SKM-1 treated with dmso at 0.1 percent for 144 hours (cell line): ENCODE data around the gene ZP1.
A peak's percentile ranks its signal among the peaks of the same experiment; 100 is the strongest.
"Not testable (repeated sequence)": the region's sequence is repeated elsewhere in the genome, so short reads cannot be mapped to it uniquely, and the experiment has no call there.

Experiments
- DNase-seq: peaks from one replicate; lab custom pipeline; 2025; ENCODE audit not compliant: unreplicated experiment; lab: John Stamatoyannopoulos, UW

The ZP1 gene

DNA sequence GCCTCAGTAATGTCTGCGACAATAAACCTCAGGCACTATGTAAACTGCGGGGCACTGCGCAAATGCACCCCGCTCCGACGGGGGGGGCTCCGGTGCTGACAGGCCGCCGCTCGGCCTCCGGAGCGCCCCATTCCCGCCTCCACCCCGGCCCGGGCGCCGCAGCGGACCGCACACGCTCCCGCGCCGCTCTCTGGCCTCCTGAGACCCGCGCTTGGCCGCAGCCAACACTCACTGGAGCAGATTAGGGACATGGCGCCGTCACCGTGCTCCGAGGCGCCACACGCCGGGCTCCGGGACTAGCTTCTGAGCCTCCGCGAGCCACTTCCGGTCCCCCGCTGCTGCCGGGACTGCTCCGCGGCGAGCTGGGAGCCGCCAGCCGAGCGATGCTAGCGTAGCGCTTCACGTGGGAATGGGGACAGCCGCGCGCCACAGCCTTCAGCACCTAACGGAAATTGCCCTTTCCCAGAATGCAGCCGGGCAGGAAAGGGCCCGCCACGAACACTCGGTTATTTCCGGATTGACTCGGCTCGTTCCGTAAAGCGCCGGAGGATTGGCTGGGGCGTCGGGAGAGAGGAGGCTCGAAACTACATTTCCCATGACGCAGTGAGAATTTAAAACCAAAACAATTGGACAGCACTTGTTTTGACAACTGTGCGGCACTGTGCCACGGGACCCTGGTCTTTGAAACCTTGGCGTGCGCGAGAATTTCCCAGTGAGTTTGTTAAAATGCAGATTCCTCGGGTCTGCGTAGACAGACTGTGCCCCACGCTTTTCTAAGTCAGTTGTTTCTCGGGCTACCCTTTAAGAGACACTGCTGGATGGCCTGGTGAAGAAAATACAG, 39.0 kb downstream of the ZP1 start, which contains the start of gene PRPF19:
TSS of gene PRPF19 (minus strand) at position 454 of the 841 bp plus-strand sequence. CDS start at position 251, 203 bp downstream.
- peak; percentile 97 for DNase-seq

DNA sequence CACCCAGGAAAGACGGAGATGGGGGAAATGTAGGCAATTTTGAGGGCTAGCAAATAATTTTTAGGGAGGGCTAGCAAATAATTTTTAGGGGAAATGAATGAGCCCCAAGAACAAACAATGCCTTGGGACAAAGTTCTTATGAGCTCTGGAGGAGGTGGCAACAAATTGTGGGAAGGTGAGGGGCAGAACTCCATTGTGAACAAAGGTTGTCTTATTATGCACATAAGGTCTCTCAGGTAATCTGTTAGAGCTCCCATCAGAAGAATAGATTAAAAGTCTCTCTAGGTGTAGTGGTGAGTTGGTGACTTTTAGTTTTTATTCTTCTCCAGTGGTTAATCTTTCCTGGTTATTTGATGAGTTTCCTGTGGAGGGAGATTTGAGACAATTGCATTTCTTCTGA, 41.5 kb downstream of the ZP1 start:
- no peak for DNase-seq

DNA sequence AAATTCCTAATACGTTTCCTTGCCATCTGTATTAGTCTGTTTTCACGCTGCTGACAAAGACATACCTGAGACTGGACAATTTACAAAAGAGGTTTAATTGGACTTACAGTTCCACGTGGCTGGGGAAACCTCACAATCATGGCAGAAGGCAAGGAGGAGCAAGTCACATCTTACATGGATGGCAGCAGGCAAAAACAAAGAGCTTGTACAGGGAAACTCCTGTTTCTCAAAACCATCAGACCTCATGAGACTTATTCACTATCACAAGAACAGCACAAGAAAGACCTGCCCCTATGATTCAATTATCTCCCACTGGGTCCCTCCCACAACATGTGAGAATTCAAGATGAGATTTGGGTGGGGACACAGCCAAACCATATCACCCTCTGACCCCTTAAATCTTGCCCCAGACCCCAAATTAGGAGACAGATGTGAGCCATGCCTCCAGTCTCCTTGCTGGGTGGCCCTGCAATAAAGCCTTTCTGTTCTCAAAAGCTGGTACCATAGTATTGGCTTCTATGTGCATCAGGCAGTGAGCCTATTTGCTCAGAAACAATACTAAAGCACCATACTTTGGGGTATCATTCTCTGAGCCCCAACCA, 42.4 kb downstream of the ZP1 start:
- not testable (repeated sequence) for DNase-seq

DNA sequence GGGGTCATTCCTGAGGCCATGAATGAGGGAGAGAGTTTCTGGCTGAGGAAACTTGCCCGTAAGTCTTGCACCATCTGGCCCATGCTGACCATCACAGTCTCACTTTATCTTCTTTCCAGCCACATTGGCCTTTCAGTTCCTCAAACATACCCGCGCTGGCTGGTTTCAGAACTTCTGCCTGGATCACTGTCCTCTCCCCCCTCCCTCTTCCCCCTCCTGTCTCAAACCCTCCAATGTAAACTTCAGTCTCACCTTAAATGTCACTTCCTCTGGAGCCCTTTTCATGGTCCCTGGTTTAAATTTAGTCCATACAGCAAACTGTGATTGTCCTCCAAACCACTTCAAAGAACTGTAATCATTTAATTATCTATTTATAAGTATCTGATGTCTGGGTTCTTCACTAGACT, 42.9 kb downstream of the ZP1 start:
- peak; percentile 85 for DNase-seq

DNA sequence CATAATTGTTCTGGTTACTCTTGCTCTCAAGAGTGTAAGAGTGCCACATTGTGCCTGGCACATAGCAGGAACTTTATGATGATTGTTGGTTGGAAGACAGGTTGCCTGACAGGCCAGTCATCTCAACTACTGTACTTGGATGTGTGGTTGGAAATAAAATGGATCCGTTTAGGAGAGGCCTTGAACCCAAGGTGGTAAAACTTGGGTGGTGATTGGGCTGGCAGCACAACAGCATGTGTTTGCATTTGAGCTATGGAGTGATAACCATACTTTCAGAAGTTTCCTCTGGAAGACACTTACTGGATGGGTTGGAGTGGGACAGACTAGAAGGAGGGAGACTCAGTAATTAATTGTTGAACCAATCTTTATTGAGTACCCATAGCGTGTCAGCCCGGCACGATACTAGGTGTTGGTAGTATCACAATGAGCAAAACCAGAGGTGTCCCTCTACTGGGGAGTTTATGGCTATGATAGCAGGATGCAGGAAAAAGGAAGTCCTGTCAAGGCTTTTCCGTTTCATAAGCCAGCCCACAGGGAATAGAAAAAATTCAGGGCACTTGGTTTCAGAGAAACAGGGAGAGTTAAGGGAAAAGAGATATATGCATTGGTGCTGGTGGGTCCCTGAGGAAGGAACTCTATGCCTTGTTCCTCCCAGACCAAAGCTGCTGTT, 43.5 kb downstream of the ZP1 start:
- DNase-seq = peak; percentile 5

DNA sequence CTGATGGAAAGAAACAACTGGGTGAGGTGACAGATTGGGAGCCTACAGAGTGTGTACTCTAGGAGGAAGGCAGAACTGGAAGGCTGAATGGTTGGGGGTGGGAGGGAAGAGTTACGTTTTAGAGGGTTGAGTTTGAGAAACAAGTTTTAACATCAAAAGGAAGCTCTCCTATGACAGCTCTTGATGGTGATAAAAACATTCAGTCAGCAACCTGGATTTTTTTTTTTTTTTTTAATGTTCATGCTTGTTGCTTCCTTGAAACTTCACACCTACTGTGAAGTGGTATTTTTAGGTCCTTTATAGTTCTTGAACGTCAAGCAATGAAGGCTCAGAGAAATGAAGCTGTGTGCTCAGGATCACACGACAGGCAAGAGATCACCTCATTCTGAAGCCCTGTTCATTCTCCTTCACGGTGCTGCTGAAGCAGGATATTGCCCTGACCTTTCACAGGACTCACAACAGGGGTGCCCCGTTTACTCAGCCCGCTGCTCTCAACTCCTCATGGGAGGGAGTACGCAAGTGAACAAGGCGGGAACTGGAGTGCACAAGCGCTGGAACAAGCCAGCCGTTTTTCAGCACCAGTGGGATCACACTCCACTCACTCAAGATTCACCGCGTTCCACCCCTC, 45.0 kb downstream of the ZP1 start:
- no peak for DNase-seq

DNA sequence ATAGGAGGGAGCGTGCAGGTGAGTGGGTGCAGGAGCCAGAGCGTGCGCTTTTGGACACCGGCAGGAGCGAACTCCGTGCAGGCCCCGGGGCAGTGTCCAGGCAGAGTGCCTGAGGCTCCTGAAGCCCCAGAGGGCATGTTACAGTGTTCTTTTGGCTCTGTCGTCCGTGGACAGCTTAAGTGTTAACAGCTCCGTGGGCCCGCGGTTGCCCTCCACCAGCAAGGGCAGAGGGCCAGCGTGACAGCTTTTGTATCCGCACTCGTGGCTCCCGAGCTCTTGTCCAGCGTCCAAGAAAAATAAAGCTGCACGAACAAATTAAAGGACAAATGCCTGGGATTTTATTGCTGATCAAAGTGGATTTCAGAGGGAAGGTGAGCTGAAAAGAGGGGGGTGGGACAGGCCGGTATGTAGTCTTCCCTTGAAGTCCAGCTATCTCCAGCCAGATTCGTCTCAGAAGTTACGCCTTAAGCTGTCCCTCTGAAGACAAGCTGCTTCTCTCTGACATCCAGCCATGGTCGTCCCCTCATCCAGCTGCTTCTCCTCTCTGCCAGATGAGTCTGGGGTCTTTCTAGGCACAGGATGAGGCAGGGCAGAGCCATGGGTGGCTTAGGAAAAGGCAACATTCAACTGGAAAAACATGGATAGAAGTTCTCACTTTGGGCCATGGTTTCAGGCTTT, 45.6 kb downstream of the ZP1 start:
- DNase-seq = no peak

DNA sequence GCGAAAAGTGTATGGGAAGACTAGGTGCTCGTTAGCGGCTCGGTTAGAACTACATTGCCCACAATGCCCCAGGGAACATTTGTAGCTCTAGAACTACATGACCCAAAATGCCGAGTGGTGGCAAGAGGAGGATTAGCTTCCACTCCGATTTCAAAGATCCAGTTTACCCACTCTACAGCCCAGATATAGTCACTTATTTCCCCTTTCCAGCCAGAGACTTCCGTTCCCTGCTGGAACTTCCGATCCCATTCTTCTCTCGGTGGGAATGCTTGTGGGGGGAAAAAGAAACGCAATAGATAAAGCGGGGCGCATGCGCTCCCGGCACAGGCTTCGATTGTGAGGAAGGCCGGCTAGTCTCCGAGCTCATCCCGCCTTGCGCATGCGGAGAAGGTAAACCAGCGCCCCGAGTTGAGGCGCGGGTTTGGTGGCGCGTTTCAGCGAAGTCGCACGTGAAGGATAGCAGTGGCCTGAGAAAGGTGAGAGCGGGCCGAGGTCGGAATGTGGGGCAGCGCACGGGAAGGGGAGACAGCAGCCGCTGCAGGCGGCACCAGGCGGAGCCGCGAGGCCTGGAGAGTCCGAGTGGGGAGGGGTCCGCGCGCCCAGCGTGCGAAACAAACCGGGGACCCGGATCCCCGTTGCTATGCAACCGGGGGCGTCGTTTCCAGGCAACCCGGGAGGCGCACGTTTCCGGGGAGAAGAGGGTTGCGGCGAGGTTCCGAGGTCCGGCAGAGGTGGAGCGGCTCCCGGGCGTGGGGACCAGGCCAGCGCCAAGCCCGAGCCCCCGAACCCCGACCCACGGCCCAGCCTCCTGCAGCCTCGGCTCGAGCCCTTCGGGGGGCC, 46.7 kb downstream of the ZP1 start, which contains the start of gene TMEM109:
TSS of gene TMEM109 (plus strand) at position 366 of the 840 bp plus-strand sequence. CDS start 5,536 bp downstream, outside the sequence.
- DNase-seq = peak; percentile 81

DNA sequence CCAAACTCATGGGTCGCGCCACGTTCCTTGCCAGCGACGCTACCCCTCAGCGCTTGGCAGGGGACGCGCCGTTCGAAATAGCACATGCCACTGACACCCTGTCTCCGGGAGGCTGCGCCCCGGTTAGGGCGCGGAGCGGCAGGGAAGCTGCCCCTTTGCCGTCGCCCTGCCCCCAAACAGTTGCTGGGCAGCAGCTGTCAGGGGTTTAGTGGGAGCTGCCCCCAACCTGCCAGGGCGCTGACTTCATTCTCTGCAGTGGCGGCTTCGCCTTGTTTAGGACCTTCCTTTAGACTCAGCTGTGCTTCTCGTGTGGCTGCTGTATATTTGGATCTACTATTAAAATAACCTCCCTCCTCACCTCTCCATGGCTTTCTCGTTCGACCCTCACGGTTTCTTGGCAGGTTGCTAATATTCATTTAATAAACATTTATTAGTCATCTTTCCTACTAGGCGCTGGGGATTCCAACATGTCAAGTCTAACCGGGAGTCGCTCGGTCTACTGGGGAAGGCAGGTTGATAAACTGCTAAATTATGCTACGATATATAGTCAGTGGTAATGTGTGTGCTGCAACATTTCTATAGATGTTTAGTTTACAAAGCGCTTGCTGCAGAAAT, 47.4 kb downstream of the ZP1 start:
- no peak for DNase-seq

DNA sequence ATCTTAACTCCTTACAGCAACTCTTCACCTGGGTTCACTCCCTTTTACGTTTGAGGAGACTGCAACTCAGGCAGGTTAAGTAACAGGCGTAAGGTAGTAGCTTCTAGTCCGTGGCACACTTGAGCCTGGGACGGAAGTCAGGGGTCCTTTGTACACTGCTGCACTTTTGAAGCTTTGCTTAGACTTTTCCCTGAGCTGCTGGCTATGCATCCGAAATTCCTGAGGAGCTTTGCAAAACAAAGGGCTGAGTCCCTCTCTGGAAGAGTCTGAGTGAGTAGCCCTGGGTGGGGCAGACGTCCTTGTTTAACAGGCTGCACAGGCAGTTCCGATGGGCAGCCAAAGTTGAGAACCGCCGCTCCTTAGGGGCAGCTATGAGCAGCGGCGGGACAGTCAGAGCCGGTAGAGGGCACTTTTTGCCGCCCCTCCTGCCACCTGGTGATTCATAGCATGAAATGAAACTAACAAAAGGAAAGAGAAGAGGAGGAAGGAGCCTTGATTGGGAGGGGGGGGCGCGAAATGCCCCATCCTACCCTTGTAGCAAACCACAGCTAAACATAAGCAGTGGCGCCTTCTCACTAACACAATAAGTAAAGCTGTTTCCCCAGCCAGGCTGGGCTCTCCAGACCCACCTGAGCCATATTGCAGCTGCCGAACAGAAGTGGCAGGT, 48.0 kb downstream of the ZP1 start:
- peak; percentile 73 for DNase-seq

DNA sequence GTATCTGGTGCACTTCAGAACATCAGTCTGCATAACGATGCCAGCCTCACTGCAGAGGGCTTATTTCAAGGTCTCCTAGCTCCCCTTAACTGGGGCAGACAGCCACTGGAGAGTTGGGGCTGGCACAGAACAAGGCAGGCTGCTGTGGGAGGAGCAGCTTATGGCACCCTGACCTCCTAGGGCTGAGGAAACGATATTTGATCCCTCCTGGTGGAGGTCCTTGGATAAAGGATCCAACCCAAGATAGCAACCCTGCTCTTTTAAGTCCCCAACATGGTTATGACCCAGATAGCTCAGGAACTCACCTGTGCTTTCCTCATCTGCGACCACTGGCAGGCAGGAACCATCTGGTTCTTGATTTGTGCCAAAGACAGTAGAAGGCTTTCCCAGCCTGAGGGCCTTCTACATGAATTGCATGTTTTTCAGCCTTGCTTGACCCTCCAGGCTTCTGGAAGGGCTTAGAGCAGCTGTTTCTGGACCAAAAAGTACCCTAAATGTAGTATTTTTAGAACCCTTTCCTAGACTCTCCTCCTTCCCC, 49.4 kb downstream of the ZP1 start:
- no peak for DNase-seq

DNA sequence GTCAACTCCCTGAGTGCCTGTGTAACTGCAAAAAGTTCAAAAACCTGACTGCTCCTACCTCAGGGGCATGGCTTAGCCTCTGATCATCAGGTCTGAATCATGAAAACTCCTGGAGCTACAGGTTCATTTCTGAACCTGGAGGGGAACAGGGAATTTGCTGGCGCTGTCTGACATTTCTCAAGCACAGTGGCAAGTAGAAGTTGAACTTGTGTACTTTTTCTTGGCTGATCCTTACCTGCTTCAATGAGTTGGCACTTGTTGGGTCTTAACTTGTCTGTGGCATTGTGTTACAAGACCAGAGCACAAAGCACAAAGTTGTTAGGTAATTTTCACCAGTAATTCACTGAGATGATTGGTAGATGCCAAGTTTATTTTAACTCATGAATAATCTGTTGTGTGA, 49.9 kb downstream of the ZP1 start:
- DNase-seq = no peak

DNA sequence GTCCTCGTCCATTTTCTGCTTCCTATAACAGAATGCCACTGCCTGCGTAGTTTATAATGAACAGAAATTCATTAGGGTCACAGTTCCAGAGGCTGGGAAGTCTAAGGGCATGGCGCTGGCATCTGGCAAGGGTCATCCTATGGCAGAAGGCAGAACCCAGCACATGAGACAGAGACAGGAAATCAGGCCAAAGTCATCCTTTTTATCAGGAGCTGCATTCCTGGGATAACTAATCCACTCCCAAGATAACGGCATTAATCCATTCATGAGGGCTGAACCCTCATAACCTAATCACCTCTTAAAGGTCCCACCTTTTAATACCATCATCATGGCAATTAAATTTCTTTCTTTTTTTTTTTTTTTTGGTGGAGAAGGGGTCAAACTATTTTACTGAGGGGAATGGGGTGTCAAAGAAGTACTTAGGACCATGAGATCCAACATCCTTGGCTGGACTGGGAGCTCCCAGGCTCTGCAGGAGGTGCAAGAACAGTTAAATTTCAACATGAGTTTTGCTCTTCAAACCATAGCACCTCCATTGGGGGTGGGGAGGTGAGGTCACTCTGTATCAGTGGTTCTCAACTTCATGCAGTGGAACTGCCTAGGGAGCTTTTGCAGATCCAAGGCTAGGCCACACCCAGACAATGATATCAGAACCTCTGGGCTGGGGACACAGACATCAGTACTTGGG, 51.1 kb downstream of the ZP1 start:
- DNase-seq = no peak

DNA sequence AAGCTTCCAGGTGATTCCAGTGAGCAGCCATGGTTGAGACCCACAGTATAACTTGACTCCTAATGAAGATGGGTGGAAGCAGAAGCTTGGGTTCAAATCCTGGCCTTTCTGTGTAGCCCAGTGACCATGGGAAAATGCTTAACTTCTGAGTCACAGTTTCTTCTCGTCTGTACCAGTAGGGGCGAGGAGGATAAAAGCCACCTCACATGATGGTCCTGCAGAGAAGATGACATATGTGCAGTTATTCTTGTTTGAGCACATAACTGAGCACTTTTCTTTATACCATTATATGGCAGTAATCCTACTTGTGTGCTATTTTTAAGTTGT, 51.6 kb downstream of the ZP1 start:
- DNase-seq = no peak

DNA sequence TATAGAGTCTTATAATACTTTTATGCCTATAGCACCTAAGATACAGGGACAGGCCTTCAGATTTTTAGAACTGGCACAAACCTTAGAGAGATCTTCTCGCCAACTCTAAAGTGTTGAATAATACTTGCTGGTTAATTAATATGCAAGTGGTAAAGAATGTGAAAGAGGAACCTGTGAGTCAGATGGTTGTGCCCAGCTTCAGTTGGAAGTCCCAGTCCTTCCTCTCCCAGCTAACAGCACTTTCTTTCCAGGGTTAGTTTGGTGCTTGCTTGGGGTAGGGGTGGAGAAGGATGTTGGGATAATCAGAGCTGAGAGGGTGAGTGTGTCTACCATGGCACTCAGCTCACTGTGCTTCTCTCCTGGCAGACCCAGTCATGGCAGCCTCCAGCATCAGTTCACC, 52.0 kb downstream of the ZP1 start:
- no peak for DNase-seq

DNA sequence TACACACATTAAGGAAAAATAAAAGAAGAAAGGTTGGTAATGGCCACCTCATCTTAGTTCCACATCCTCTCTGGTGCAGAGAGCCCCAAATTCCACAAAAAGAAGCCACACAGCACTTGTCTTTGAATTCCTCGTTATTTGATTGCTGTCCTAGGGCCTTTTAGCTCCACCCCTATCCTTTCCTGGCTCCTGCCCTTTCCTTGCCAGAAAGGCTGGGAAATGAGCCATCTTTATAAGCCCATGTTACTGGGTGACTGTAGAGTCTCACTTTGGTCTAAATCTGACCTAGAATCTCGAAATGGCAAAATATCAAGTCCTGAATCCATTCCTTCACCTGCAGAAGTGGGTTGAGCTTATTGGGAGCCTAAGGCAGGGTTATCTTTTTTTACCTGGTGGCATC, 52.6 kb downstream of the ZP1 start:
- DNase-seq = no peak

DNA sequence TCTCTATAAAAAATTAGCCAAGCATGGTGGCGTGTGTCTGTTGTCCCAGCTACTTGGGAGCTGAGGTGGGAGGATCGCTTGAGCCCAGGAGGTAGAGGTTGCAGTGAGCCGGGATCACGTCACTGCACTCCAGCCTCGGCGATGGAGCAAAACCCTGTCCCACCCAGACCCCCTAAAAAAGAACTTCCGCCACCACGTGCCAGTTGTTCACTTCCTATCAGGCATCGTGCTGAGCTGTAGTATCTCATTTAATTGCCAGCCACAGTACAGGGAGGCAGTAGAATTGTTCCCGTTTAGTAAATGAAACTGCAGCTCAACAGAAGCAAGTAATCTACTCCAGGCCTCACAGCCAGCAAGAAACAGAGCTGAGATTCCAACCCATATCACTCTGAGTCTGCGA, 53.9 kb downstream of the ZP1 start:
- no peak for DNase-seq

DNA sequence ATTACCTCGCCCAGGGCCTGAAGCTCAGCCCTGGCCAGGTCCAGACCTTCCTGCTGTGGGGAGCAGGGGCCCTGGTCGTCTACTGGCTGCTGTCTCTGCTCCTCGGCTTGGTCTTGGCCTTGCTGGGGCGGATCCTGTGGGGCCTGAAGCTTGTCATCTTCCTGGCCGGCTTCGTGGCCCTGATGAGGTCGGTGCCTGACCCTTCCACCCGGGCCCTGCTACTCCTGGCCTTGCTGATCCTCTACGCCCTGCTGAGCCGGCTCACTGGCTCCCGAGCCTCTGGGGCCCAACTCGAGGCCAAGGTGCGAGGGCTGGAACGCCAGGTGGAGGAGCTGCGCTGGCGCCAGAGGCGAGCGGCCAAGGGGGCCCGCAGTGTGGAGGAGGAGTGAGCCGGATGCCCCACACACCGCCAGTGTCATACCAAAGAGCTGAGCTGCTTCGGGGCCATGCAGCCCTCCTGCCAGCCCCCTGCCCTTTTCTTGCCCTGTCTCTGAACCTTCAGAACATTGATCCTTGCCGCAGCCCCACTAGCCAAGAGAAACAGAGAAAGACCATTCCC, 54.5 kb downstream of the ZP1 start:
- DNase-seq = no peak
